ENCODE data around the gene NYAP2.

Gene NYAP2
- total RNA-seq: 0 to 0.71 (median 0.13) reads per million in 4 donors

DNA sequence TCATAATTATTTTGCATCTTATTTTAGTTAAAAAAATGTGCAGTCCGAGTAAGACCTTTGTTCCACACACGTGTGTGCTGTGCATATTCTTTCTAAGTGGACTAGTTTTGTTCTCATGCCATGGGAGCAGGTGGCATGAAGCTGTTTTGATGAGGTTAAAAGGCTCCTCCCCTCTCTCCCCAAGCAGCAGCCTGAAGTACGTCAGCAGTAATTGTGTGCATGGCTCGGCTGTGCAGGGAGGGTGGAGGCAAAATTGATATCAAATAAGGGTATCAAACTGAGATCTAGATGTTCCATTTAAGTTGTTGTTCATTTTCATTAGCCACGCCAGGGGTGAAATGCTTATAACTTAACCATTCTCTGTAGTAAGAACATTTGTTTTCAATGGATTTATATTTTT lies at the start of gene NYAP2:
NYAP2 (plus strand) TSS at position 207 of the 400 bp plus-strand sequence. CDS start 9,171 bp downstream, outside the sequence.
- DNase-seq: no peak

DNA sequence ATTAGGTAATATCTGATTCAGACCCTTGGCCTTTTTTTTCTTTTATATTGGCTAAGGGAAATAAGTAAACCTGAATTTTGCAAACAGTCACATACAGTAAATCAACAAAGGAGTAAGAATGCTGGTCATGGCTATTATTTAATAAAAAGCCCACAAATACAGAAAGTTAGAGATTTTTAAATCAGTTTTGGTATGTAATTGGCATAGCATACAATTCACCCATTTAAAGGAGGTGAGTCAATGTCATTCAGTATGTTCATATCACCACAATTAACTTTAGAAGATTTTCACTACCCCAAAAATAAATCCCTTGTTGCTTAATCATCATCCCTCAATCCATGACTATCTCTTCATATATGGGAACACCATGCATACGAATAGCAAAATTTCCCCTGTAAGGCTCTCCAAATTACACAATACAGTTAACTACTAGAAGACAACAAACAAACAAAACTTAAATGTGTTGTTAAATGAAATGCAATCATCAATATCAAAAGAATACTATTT lies 45.9 kb upstream of the NYAP2 start:
- DNase-seq: no peak

DNA sequence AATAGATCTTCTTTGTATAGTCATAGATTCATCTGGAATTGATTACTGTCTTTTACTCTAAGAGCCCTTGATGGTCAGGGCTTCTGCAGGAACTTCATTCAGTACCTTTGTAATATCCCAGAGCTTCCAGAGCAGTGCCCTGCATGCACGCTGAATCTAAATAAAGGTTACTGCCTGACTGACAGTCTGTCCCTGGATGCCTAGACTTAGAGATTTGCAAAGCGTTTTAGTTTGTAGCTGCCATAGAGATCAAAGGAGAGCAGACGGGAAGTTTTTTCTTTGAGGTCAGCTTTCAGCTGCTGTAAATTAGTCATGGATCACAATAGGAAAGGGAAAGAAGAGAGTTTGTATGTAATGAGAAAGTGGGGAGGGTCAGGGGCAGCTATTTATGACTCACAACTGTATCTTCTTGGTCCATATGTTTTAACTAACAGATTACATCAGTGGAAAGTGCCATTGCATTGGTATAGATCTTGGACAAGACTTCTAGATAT lies 45.2 kb upstream of the NYAP2 start:
- no peak for DNase-seq

DNA sequence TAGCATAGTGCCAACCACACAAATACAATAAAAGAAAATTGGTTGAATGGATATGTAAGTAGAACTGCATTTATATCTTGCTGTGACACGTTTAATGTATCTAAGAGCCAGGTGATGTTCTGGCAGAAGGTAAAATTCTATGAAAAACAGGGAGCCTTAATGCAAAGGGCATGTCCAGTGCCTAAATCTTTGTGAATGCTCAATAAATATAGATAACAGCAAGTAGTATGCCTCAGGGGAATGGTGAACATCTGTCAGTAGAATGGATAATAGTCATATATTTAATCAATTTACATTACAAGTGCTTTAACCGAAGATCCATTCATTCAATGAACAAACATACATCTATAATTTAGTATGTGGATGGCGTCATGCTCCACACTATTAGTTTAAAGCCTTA lies 43.7 kb upstream of the NYAP2 start:
- no peak for DNase-seq

DNA sequence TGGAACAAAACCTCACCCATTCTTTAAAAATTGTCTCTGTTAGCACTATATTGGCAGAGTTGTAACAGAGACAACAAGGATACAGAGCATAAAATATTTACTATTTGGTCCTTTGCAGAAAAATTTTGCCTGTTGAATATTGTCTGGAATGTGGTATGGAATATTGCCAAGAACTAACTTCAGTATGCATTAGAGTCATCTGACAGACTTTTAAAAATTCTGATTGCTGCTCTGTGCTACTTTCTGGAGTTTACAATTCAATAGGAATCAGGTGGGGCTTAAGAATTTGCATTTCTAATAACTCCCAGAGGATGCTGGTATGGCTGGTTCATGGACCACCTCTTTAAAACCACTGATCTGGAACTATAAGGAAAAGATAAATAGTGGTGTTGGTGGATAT lies 32.8 kb upstream of the NYAP2 start:
- DNase-seq: no peak

GRCh38 chr2:225367482-225367881 lies 32.0 kb upstream of the NYAP2 start:
- no peak for DNase-seq

DNA sequence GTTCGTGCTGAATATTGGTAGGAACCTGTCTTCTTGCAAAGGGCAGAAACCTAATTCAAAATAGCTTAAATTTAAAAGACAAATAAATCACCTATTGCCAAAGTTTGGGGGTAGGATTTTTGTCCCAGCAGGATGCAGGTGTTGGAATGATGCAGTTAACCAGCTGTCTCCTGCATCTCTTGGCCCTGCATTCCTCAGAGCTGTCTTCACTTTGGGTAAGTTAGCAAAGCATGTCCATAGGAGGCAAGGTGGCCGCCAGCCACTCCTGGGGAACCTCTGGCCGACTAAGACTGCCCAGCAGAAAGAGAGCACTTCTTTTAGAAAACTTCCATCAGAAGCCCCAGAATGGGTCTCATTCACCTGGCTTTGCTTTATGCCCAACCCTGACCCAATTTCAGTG lies 20.5 kb upstream of the NYAP2 start:
- DNase-seq: no peak

- DNase-seq: no peak
These were observed 19.7 kb upstream of the NYAP2 start for GRCh38 chr2:225379856-225380255.

GRCh38 chr2:225381609-225382008 lies 17.9 kb upstream of the NYAP2 start:
- no peak for DNase-seq

- DNase-seq: no peak
These were observed 1.1 kb upstream of the NYAP2 start for GRCh38 chr2:225398372-225398771.

DNA sequence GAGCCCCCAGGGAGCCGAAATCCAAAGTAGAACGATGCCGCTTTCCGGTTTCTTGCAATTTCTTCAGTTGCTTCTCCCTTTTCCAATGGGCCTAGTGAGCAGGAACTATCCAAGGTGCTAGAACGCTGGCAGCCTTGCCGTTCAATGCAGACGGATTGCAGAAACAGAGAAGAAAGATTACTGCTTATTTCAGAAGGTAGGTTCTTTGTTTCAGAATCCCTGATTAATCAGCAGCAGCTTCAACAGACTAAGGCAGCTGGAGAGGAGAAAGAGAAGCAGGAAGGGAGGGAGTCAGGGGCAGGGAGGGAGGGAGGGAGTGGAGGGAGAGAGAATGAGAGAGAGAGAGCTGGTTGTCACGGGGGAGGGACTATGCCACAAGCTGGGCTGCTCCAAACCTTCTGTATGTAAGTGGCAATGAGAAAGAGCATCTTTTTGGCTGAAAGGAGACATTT lies 576 bp downstream of the NYAP2 start:
- no peak for DNase-seq

- no peak for DNase-seq
These were observed 1.3 kb downstream of the NYAP2 start for GRCh38 chr2:225400546-225401400.

DNA sequence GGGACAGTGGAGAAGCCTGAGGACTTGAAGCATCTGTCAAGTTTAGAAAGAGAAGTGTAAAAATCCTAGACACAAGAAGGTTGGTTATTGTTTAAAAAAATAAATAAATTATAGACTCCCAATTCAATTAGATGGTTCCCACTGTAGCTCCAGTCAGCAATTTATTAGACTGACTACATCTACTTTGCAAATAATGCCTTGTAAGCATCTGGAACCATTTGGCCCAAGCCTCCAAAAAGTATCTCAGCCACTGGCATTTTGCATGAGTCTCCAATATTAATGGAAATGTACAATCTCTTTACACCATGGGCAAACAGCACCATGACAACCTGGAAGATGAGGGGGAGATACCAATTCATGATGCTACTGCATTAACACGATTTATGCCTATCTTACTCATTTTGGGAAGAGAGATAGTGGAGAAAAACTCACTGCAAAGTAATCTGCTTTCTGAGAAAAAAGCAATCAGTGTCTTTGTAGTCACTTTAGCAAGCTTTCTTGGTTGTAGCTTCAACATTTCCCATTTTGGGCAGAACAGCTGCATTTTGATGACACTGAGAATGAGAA lies 2.8 kb downstream of the NYAP2 start:
- no peak for DNase-seq

GRCh38 chr2:225411452-225411851 lies 11.9 kb downstream of the NYAP2 start:
- DNase-seq: no peak

- no peak for DNase-seq
These were observed 14.3 kb downstream of the NYAP2 start for GRCh38 chr2:225413786-225414185.

- DNase-seq: no peak
These were observed 15.4 kb downstream of the NYAP2 start for GRCh38 chr2:225414902-225415301.

- DNase-seq: no peak
These were observed 15.8 kb downstream of the NYAP2 start for GRCh38 chr2:225415341-225415740.

DNA sequence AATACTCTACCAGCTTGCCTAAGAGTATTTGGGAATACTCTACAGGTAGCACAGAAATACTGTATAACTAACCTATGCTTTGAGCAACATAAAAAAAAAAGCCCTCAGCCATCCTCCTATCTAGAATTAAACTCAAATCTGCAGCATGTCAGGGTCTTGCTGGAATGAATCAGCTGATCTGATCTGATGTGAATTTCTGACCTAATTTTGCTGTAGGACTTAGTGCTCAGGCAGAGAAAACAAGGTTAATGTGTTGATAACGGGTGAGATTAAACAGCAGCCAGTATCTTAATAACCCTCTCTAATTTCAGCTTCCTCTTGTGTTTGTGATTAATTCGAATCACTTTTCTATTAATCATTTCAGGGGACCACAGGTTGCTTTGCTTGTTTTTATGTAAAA lies 16.3 kb downstream of the NYAP2 start:
- no peak for DNase-seq

- DNase-seq: no peak
These were observed 17.3 kb downstream of the NYAP2 start for GRCh38 chr2:225416616-225417367.

GRCh38 chr2:225419033-225419432 lies 19.5 kb downstream of the NYAP2 start:
- DNase-seq: no peak

DNA sequence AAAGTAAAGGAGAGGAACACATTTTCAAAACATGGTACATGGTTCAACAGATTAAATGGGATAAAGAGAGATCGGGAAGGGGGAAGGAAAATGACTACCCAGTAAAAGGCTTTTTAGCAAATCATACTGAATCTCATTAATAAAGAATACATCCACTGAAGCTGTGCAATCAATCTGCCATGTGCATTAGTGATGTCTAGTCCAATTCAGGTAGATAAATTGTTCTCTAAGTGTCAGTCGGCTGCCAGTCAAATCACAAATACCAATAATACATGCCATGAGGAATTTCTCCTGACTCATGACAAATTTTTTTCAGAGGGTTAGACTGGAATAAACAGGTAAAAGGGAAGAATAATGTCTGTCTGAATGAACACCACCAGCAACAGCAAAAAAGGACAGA lies 22.6 kb downstream of the NYAP2 start:
- no peak for DNase-seq

- no peak for DNase-seq
These were observed 25.8 kb downstream of the NYAP2 start for GRCh38 chr2:225425284-225425683.

DNA sequence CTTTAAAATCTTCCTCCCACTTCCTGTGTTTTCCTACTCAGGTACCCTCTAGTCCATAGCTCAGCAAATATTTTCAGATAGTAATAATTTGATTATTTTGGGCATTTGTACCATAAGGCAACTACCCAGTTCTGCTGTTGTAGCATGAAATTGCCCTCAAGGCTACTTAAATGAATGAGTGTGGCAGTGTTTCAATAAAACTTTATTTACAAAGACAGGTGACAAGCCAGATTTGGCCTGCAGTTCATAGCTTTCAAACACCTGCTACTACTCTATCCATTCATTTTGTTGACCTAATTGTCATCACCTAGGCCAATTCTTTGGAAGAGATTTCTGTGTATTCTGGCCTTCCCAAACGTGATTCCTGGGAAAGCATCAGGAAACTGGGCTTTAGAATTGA lies 28.9 kb downstream of the NYAP2 start:
- no peak for DNase-seq
